Thyroid gland (tissue), 4 donors: ENCODE results near the gene MRPL50.

Experiments
- POLR2A ChIP-seq, 2 donors: fragments of 450-650 bp; IDR thresholded peaks; one replicate each; pipeline ENCODE4 v1.6.1; 2017; ENCODE audit warnings: antibody characterized with exemption in 2 of 2, mild to moderate bottlenecking in 2 of 2, moderate library complexity in 1 of 2
- TF ChIP-seq, protein P1 (sequence below), 6 experiments: fragments of 200-600 bp in 3 of 6; fragments of 450-650 bp in 3 of 6; sonication (generic) in 3 of 6; IDR thresholded peaks; one replicate each; pipeline ENCODE4 v1.5.1; 2016 to 2019; ENCODE audit warnings: antibody characterized with exemption in 6 of 6, mild to moderate bottlenecking in 2 of 6, inconsistent platforms in 1 of 6, moderate library complexity in 1 of 6

DNA sequence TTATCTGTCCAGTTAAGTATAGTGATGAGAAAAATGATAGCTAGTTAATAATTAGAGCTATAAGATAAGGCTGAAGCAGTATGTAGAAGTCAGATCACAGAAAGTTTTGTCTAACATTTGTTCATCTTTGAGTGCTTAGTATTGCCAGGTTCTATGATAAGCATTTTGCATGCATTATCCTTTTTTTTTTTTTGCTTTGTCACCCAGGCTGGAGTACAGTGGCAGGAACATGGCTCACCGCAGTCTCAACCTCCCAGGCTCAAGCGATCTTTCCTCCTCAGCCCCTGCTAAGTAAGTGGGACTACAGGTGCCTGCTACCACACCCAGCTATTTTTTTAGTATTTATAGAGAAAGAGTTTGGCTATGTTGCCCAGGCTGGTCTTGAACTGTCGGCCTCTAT, 31.1 kb downstream of the MRPL50 start:
- TF ChIP-seq POLR2A (IDR thresholded peaks at IDR 0.05) = no peak
- TF ChIP-seq, protein P1, sequence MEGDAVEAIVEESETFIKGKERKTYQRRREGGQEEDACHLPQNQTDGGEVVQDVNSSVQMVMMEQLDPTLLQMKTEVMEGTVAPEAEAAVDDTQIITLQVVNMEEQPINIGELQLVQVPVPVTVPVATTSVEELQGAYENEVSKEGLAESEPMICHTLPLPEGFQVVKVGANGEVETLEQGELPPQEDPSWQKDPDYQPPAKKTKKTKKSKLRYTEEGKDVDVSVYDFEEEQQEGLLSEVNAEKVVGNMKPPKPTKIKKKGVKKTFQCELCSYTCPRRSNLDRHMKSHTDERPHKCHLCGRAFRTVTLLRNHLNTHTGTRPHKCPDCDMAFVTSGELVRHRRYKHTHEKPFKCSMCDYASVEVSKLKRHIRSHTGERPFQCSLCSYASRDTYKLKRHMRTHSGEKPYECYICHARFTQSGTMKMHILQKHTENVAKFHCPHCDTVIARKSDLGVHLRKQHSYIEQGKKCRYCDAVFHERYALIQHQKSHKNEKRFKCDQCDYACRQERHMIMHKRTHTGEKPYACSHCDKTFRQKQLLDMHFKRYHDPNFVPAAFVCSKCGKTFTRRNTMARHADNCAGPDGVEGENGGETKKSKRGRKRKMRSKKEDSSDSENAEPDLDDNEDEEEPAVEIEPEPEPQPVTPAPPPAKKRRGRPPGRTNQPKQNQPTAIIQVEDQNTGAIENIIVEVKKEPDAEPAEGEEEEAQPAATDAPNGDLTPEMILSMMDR (IDR thresholded peaks at IDR 0.05) = no peak
